Neural progenitor cell (in vitro differentiated cells): ENCODE measurements around the gene HACE1. TPM values are rescaled to one million over a fixed set of nuclear protein-coding genes. Genes with fewer than 3 reads are reported as not detected.
"Not testable (repeated sequence)": the region's sequence is repeated elsewhere in the genome, so short reads cannot be mapped to it uniquely, and the experiment has no call there.

Source experiments
- DNase-seq: peaks from one replicate; pipeline ENCODE4 v3.0.0-alpha.2; 2016; ENCODE audit warnings: low spot score
- H2AFZ ChIP-seq: fragments of 200-600 bp; sonication (generic); replicated peaks from 2 replicates; pipeline ENCODE4 v1.6.1; 2016; ENCODE audit warnings: antibody characterized with exemption
- H3F3A ChIP-seq: fragments of 200-600 bp; sonication (generic); 2 replicates; pipeline ENCODE4 v1.6.1; 2016; ENCODE audit warnings: antibody characterized with exemption, low read depth
- H3K27ac ChIP-seq: fragments of 200-600 bp; sonication (generic); 2 replicates; pipeline ENCODE4 v1.5.1; 2016; ENCODE audit warnings: mild to moderate bottlenecking
- H3K27me3 ChIP-seq: fragments of 200-600 bp; sonication (generic); 2 replicates; pipeline ENCODE4 v1.6.1; 2016; ENCODE audit warnings: mild to moderate bottlenecking, moderate library complexity
- H3K36me3 ChIP-seq: fragments of 200-600 bp; sonication (generic); 2 replicates; pipeline ENCODE4 v1.5.1; 2016
- H3K4me1 ChIP-seq: fragments of 200-600 bp; sonication (generic); 2 replicates; pipeline ENCODE4 v1.6.1; 2016; ENCODE audit warnings: mixed run types
- H3K4me2 ChIP-seq: fragments of 200-600 bp; sonication (generic); 2 replicates; pipeline ENCODE4 v1.6.1; 2016
- H3K4me3 ChIP-seq: fragments of 200-600 bp; sonication (generic); 2 replicates; pipeline ENCODE4 v1.5.1; 2016
- H3K79me2 ChIP-seq: fragments of 200-600 bp; sonication (generic); 2 replicates; pipeline ENCODE4 v1.6.1; 2016; ENCODE audit warnings: low read depth
- H3K9ac ChIP-seq: fragments of 200-600 bp; sonication (generic); 2 replicates; pipeline ENCODE4 v1.6.1; 2016
- H3K9me3 ChIP-seq: fragments of 200-600 bp; sonication (generic); 2 replicates; pipeline ENCODE4 v1.5.1; 2016; ENCODE audit warnings: low read depth
- H4K20me1 ChIP-seq: fragments of 200-600 bp; sonication (generic); 2 replicates; pipeline ENCODE4 v1.6.1; 2016; ENCODE audit warnings: low read depth
- H3K27ac Mint-ChIP-seq: 3 replicates; pipeline ENCODE4 v1.8.0; 2021; ENCODE audit warnings: mixed read lengths
- H3K27me3 Mint-ChIP-seq: 2 replicates; pipeline ENCODE4 v1.8.0; 2022; ENCODE audit warnings: low read depth, mild to moderate bottlenecking, inconsistent platforms, moderate library complexity, mixed read lengths; ENCODE audit not compliant: insufficient read depth
- H3K36me3 Mint-ChIP-seq: 3 replicates; pipeline ENCODE4 v1.8.0; 2021; ENCODE audit warnings: mixed read lengths
- H3K4me1 Mint-ChIP-seq: 3 replicates; pipeline ENCODE4 v1.8.0; 2021; ENCODE audit warnings: mixed read lengths
- H3K4me3 Mint-ChIP-seq: 3 replicates; pipeline ENCODE4 v1.8.0; 2021; ENCODE audit warnings: mild to moderate bottlenecking, moderate library complexity, mixed read lengths
- H3K9me3 Mint-ChIP-seq: 3 replicates; pipeline ENCODE4 v1.8.0; 2020; ENCODE audit warnings: mixed read lengths
- CTCF ChIP-seq: fragments of 200-600 bp; sonication (generic); IDR thresholded peaks from 2 replicates; pipeline ENCODE4 v1.5.1; 2017; ENCODE audit warnings: antibody characterized with exemption, mild to moderate bottlenecking
- EZH2 ChIP-seq: fragments of 200-600 bp; sonication (generic); IDR thresholded peaks from 2 replicates; pipeline ENCODE4 v1.6.1; 2017; ENCODE audit warnings: antibody characterized with exemption, mild to moderate bottlenecking, moderate library complexity
- EZH2phosphoT487 ChIP-seq: fragments of 200-600 bp; sonication (generic); IDR thresholded peaks from 2 replicates; pipeline ENCODE4 v1.6.1; 2017; ENCODE audit warnings: antibody characterized with exemption
- total RNA-seq: library from RNA; depleted of rRNA; stranded (reverse); fragments of >200 nt; gene quantifications from 2 replicates; pipeline ENCODE4 v1.2.3, GENCODE V29; 2015; ENCODE audit warnings: low replicate concordance

Gene HACE1
- total RNA-seq, result 37.0 and 53.3 TPM in 2 replicates

GRCh38 chr6:104859225-104860146 is at the start of gene HACE1:
Gene HACE1, minus strand, starts transcription at chr6:104859919. Its CDS starts 277 bp downstream, at chr6:104859642.
- Histone ChIP-seq H3K27ac (peak within 1 kb of the TSS; percentile 43), H3K4me2 (peak within 1 kb of the TSS; percentile 88), H3F3A (no peaks in the 10 kb centered on the region), H3K36me3 (no peaks in the 10 kb centered on the region), H2AFZ (peak within 1 kb of the TSS; percentile 93), H4K20me1 (peaks cover 7% of the 10 kb centered on the region), H3K27me3 (no peaks in the 10 kb centered on the region), H3K4me3 (peak within 1 kb of the TSS; percentile 97), H3K9me3 (no peaks in the 10 kb centered on the region), H3K79me2 (peaks cover 48% of the 10 kb centered on the region), H3K4me1 (peaks cover 8% of the 10 kb centered on the region), H3K9ac (peak within 1 kb of the TSS; percentile 61)
- peaks cover 11% of the 10 kb centered on the region for H3K4me1 Mint-ChIP-seq
- no peaks in the 10 kb centered on the region for H3K27me3 Mint-ChIP-seq
- no peaks in the 10 kb centered on the region for H3K9me3 Mint-ChIP-seq
- H3K4me3 Mint-ChIP-seq, result peak within 1 kb of the TSS; percentile 99
- H3K36me3 Mint-ChIP-seq, result no peaks in the 10 kb centered on the region
- DNase-seq, result peak; percentile 96
- no peak for TF ChIP-seq EZH2
- no peak for TF ChIP-seq EZH2phosphoT487
- TF ChIP-seq CTCF, result peak; percentile 46
- peak within 1 kb of the TSS; percentile 27 for H3K27ac Mint-ChIP-seq

DNA sequence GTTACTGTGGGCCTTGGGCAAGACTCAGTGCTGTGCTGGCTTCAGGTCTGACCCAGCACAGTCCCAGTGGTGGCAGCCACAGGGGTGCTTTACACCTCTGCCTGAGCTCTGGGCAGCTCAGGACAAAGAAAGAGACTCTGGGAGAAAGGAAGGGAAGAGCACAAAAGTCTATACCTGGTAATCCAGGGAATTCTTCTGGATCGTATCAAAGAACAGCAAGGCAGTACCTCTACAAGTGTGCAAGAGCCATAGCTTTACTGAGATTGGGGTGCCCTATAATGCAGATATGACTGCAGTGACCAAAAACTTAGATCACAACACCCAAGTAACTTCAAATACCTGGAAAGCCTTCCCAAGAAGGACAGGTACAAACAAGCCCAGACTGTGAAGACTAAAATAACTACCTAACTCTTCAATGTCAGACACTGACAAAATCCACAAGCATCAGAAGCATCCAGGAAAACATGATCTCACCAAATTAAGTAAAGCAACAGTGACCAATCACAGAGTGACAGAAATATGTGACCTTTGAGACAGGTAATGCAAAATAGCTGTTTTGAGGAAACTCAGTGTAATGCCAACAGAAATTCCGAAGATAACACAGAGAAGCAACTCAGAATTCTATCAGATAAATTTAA is 49.3 kb upstream of the HACE1 start:
- Histone ChIP-seq H3K9ac (no peak overlapping the region), H3K4me1 (no peaks in the 10 kb centered on the region), H3K4me3 (no peak overlapping the region), H3K4me2 (no peak overlapping the region), H3K36me3 (no peaks in the 10 kb centered on the region), H3K27me3 (no peaks in the 10 kb centered on the region), H3F3A (no peaks in the 10 kb centered on the region), H3K9me3 (no peaks in the 10 kb centered on the region), H3K79me2 (no peaks in the 10 kb centered on the region), H2AFZ (no peak overlapping the region), H3K27ac (no peak overlapping the region), H4K20me1 (no peaks in the 10 kb centered on the region)
- H3K27ac Mint-ChIP-seq, result no peak overlapping the region
- DNase-seq, result no peak
- no peaks in the 10 kb centered on the region for H3K27me3 Mint-ChIP-seq
- H3K9me3 Mint-ChIP-seq, result peaks cover 5% of the 10 kb centered on the region
- no peaks in the 10 kb centered on the region for H3K36me3 Mint-ChIP-seq
- TF ChIP-seq EZH2, result no peak
- TF ChIP-seq EZH2phosphoT487, result no peak
- no peak for TF ChIP-seq CTCF
- H3K4me3 Mint-ChIP-seq, result no peak overlapping the region
- H3K4me1 Mint-ChIP-seq, result no peaks in the 10 kb centered on the region

DNA sequence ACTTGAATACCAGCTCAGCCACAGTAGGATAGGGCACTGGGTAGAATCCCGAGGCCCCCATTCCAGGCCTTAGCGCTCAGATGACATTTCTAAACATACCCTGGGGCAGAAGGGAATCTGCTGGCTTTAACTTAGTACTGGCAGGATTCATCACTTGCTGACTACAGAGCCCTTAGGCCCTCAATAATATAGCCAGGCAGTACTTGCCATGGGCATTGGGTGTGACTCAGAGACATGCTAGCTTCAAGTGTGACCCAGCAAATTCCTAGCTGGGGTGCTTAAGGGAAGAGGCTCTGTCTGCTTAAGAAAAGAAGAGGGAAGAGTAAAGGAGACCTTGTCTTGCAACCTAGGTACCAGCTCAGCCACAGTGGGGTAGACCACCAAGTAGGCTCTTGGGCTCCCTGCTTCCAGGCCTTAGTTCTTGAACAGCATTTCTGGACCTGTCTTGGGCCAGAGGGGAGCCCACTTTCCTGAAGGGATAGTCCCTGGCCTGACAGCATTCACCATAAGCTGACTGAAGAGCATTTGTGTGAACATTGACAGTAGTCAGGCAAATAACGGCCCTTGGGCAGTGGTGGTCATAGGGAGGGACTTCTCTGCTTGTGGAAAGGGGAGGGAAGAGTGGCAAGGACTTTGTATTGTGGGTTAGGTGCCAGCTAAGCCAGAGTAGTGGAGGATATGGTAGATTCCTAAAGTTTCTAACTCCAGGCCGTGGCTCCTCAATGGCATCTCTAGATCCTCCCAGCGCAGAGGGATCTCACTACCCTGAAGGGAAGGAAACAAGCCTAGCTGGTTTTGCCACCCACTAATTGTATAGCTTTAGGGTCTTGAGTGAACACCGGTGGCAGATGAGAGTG is 48.5 kb upstream of the HACE1 start:
- no peak overlapping the region for H3K27ac Mint-ChIP-seq

DNA sequence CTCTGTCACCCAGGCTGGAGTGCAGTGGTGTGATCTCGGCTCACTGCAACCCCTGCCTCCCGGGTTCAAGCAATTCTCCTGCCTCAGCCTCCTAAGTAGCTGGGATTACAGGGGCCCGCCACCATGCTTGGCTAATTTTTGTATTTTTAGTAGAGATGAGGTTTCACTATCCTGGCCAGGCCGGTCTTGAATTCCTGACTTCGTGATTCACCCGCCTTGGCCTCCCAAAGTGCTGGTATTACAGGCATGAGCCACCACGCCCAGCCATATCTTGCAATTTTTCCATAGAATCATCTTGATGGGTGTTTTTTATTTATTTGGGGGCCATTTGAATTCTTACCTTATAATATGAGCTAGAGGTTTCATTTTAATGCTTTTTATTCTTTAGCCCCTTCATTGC is 39.2 kb upstream of the HACE1 start:
- H3K4me1 Mint-ChIP-seq, H3K36me3 Mint-ChIP-seq, H3K9me3 ChIP-seq: not testable (repeated sequence)

More for the DNA sequence above, 48.5 kb upstream of the HACE1 start:
- H2AFZ ChIP-seq, result no peak overlapping the region
- H3K27ac ChIP-seq, result no peak overlapping the region
- H3K36me3 ChIP-seq, result no peaks in the 10 kb centered on the region
- no peak overlapping the region for H3K4me3 ChIP-seq
- H3F3A ChIP-seq, result no peaks in the 10 kb centered on the region
- no peak for DNase-seq
- Mint-ChIP-seq H3K9me3 (peaks cover 6% of the 10 kb centered on the region), H3K27me3 (no peaks in the 10 kb centered on the region), H3K36me3 (no peaks in the 10 kb centered on the region), H3K4me3 (no peak overlapping the region), H3K4me1 (no peaks in the 10 kb centered on the region)
- no peaks in the 10 kb centered on the region for H3K27me3 ChIP-seq
- TF ChIP-seq CTCF (no peak), EZH2phosphoT487 (no peak), EZH2 (no peak)
- no peak overlapping the region for H3K4me2 ChIP-seq
- H3K4me1 ChIP-seq, result no peaks in the 10 kb centered on the region
- H4K20me1 ChIP-seq, result no peaks in the 10 kb centered on the region
- no peak overlapping the region for H3K9ac ChIP-seq
- H3K79me2 ChIP-seq, result no peaks in the 10 kb centered on the region
- no peaks in the 10 kb centered on the region for H3K9me3 ChIP-seq

More for the DNA sequence above, 39.2 kb upstream of the HACE1 start:
- H3K9ac ChIP-seq, H3K27me3 ChIP-seq, H3K36me3 ChIP-seq, H3K4me3 Mint-ChIP-seq, H2AFZ ChIP-seq, H3F3A ChIP-seq, H3K4me1 ChIP-seq, H3K4me2 ChIP-seq, H3K4me3 ChIP-seq, H3K27me3 Mint-ChIP-seq, H4K20me1 ChIP-seq, H3K27ac ChIP-seq, H3K27ac Mint-ChIP-seq, DNase-seq, H3K79me2 ChIP-seq: not testable (repeated sequence)
- peaks cover 10% of the 10 kb centered on the region for H3K9me3 Mint-ChIP-seq
